ENCODE data around the gene PHF20.
"Not testable (repeated sequence)": the region's sequence is repeated elsewhere in the genome, so short reads cannot be mapped to it uniquely, and the experiment has no call there.

Gene PHF20

DNA sequence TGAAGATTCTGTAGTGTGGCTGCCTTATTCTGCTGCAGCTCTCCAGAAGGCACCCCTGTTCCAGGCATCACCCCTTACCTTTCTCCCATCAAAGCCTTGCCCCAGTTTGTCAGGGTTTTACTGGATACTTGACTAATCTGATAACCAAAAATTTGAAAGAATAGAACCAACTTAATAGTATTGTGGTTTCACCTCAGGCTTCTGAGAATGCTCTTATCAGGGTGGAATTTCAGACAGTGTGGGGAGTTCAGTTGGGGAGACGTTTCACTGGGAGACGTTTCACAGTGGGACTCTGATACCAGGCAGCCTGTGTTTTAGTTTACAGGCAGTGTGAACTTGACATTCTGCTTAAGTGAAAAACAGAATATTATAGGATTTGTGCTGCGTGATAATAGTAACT is 132.0 kb downstream of the PHF20 start:
- no peak for DNase-seq
- in situ Hi-C loops (cut with MboI; ENCODE audit: low pct_unique_long_range_greater_than_20kb, low sequenced_read_pairs): no loop called here

DNA sequence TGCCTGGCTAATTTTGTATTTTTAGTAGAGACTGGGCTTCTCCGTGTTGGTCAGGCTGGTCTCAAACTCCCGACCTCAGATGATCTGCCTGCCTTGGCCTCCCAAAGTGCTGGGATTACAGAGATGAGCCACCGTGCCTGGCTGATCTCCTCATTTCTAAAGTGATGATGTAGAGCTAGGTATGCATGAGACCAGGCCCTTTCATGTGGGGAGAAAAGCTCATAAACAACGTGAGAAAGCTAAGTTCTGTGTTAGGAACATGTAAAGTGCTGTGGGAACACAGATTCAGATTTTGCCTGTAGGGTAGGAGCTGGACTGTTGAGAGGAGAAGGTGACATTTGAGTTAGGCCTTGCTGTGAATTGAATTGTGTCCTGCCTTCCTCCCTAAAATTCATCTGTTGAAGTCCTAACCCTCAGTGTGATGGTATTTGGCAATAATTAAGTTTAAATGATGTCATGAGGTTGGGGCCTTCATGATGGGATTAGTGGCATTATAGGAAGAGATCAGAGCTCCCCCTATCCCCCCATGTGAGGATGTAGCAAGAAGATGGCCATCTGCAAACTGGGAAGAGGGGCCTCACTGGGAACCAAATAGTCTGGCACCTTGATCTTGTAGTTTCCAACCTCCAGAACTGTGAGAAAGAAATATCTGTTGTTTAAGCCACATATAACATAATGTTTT is 133.3 kb downstream of the PHF20 start:
- no peak for DNase-seq
- in situ Hi-C loops (cut with MboI; ENCODE audit: low pct_unique_long_range_greater_than_20kb, low sequenced_read_pairs): no loop called here

DNA sequence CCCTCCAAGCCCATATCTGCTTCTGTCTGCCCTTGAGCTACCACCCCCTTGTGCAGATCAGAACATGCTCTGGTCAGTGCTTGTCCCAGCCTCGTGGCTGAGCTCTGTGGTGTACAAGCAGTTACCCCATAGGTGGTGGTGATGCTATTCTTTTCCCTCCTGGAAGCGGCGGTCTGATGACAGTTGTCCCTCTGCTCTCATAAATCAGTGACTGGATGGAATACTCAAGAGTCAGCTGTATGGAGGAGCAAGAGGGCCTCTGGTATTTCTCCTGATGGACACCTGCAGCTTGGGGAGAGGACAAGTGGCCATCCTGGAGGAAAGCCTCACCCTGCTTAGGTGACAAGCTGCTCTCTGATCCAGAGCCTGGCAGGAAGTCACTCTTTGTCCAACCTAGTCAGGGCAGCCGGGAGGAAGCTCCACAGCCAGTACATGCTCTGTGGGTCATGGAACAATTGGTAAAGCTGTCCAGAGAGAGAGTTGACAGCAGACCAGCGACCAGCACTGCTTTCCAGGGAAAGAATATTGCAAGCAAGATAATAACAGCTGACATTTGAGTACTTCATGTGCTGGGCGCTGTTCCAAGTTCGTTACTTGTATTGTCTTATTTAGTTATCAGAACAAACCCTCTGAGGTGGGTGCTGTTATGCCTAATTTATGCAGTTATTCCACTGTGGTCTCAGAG is 135.3 kb downstream of the PHF20 start:
- no peak for DNase-seq
- in situ Hi-C loops (cut with MboI; ENCODE audit: low pct_unique_long_range_greater_than_20kb, low sequenced_read_pairs): no loop called here

DNA sequence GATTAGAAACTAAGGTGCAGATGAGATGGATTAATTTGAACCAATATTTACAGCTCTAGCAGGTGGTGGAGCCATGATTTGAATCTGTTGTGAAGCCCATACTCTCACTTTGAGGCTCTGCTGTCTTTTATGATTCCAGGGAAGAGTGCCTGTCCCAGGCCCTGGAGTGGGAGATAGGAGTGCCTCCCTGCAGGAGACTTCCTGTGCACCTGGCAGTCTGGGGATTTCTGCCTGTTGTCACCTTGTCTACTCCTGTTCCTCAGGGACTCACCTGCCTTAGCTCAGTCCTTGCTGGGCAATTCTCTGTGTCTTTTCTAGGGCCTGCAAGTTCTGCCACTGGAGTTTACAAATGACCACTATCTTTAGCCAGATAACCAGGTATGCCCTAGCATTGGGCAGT is 136.2 kb downstream of the PHF20 start:
- no peak for DNase-seq
- in situ Hi-C loops (cut with MboI; ENCODE audit: low pct_unique_long_range_greater_than_20kb, low sequenced_read_pairs): no loop called here

DNA sequence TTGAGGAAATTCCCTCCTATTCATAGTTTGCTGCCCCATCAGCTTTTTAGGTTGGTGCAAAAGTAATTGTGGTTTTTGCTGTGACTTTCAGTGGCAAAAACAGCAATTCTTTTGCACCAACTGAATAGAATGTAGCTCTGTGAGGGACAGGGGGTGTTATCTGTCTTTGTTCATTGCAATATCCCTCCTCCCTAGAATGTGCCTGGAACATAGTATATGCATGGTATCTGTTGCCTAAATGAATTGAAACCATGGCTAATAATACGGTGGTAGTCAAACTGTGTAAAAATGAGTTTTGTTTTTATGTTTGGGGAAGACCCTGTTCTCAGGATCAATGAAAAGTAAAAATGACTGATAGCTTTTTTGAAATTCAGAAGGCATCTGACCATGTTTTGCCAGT is 137.4 kb downstream of the PHF20 start:
- DNase-seq: no peak
- in situ Hi-C loops (cut with MboI; ENCODE audit: low pct_unique_long_range_greater_than_20kb, low sequenced_read_pairs): no loop called here

DNA sequence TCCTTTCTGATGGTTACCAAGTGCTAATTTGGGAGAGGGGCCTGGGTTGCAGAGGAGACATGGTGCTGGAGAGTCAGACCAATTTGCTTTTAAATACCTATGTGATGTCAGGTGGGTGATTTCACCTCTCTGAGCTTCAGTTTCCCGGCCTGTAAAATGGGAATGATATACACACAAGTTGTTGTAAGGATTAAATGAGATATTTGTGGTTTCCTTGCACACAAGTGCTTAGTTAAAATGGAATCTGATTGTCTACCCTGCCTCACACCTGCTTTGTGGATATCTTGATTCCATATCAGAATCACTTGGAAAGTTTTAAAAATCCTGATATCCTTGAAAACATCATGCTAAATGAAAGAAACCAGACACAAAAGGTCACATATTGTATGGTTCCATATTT is 138.0 kb downstream of the PHF20 start:
- in situ Hi-C loops (cut with MboI; ENCODE audit: low pct_unique_long_range_greater_than_20kb, low sequenced_read_pairs): no loop called here

DNA sequence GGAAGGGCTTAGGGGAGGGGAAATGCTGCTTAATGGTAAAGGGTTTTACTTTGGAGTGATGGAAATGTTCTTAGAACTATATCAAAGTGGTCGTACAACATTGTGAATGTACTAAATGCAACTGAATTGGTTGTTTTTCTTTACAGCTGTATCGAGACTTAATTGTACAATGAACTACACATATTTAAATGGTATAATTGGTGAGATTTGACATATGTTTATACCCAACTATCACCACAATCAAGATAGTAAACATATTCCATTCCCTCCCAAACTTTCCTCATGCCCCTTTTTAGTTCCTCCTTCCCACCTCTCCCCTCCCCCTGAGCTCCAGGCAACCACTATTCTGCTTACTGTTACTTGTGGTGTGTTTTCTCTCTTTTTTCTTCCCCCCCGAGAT is 138.4 kb downstream of the PHF20 start:
- no peak for DNase-seq
- in situ Hi-C loops (cut with MboI; ENCODE audit: low pct_unique_long_range_greater_than_20kb, low sequenced_read_pairs): no loop called here

More for the DNA sequence above, 138.0 kb downstream of the PHF20 start:
- no peak for DNase-seq

DNA sequence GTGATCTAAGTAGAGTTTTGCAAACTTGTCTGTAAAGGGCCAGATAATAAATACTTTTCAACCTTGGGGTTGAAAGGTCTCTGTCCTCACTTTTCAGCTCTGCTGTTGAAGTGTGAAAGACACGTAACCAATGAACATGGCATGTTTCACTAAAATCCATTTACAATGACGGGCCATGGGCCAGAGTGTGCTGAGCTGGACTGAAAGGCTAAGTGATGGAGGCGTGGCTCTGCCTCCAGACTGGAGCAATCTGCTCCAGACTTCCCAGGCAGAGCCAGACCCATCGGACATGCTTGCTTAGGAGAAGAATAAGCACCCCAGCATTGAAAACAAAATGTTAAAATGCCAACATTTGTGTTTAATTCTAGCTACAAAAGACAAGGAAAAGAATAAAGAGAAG is 141.1 kb downstream of the PHF20 start:
- DNase-seq: no peak
- in situ Hi-C loops (cut with MboI; ENCODE audit: low pct_unique_long_range_greater_than_20kb, low sequenced_read_pairs): no loop called here

DNA sequence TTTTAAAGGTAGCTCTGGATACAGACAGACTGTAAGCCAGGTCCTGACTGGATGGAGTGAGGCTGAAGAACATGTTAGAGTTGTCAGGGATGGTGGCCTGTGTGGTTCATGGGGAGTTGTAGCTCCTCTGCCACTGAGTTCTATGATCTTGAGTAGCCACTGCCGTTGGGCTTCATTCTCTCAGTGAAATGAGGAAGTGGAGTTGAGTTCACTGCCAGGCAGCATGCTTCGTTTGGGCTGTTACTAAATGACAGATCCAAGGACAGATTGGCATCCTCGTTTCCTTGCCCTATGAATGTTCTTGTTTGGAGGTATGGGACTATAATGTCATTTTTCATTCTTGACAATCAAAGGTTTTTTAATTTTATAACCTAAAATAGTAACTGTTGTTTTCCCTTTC is 145.3 kb downstream of the PHF20 start:
- in situ Hi-C loops (cut with MboI; ENCODE audit: low pct_unique_long_range_greater_than_20kb, low sequenced_read_pairs): no loop called here
- peak; percentile 66 for DNase-seq

DNA sequence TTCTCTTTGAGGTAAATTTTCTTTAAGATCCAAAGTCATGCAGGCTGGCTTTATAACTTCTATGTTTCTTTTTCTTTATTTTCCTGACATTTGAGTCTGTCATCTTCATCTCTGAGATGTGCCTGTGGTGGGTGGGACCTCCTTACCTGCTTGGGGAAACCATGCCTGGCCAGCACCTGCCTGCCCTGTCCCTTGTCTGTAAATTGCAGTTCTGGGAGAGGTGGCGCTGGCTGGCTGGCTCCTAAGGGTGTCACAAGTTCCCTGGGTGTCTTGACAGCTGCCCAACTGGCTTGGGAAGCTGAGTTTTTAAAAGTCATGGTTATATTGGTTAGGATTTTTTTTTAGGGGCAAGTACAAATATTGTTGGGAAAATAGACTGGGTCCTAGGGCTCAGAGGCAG is 146.2 kb downstream of the PHF20 start:
- in situ Hi-C loops (cut with MboI; ENCODE audit: low pct_unique_long_range_greater_than_20kb, low sequenced_read_pairs): no loop called here
- no peak for DNase-seq

DNA sequence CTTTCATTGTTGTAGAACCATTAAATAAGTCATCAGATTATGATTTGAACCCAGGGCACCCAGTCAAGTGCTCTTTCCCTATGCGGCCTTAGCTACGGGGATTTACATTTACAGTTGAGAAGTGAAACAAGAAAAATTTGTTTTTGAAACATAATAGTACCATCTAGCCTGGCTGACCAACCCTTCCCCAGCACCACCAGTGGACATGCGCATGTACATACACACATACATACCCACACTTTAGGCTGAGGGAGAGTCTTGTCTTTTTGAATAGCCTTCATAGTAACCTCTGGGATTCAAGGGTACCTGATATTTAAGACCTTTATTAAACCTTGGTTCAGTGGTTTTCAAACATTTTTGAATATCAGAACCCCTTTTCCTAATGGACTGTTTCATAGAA is 148.7 kb downstream of the PHF20 start:
- in situ Hi-C loops (cut with MboI; ENCODE audit: low pct_unique_long_range_greater_than_20kb, low sequenced_read_pairs): no loop called here
- DNase-seq: no peak

DNA sequence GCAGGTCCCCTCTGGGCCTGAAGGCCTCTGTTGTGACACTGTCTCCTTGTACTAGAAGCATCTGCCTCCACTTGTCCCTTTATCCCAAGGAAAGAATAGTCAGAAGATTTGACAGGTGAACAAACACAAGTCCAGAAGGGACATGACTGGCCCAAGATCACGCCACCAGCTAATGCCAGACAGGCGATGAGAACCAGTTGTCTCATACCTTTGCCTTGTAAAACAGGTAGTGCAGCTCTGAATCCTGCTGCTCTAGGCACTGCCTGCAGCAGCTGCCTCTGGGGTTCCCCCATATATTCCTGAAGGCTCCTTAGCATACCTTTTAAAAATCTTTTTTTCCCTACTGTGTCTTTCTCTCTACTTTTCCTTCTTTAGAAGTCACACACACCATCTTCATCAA is 157.5 kb downstream of the PHF20 start:
- in situ Hi-C loops (cut with MboI; ENCODE audit: low pct_unique_long_range_greater_than_20kb, low sequenced_read_pairs): no loop called here
- no peak for DNase-seq

DNA sequence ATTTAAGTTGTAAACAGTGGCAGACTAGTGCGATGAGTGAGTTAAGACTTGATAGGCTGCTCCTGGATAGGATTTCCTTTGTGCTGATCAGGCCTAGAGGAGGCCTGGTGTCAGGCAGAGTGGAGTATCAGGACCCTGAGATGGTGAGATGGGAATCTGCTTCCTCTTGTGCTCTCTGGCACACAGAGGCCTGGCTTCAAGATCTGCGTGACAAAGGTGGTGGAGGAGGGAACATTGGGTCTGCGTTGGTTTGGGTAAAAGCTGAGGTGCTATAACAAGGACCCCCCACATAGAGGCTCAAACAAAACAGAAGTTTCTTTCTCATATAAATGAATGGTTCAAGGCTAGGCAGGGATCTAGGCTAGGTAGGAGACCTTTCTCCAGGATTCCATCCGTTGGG is 162.2 kb downstream of the PHF20 start:
- DNase-seq: no peak
- in situ Hi-C loops (cut with MboI; ENCODE audit: low pct_unique_long_range_greater_than_20kb, low sequenced_read_pairs): no loop called here

DNA sequence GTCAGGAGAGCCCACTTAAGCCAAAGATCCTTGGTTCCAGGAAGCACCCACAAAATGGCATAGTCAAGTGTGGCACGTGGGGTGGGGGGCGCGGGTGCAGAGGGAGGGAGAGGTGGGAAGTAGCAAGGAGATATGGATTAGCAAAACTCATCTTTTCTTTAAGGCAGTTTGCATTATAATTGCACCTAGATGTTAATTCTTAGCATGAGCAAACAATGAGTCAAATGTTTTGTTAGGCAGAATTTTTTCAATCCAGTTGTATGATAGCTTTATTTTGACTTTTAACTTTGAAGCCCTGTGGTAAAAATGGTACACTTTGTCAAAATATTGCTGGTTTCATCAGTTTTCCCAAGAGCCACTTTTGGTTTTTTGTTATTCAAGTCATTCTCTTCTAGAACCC is 167.4 kb downstream of the PHF20 start:
- no peak for DNase-seq
- in situ Hi-C loops (cut with MboI; ENCODE audit: low pct_unique_long_range_greater_than_20kb, low sequenced_read_pairs): no loop called here

DNA sequence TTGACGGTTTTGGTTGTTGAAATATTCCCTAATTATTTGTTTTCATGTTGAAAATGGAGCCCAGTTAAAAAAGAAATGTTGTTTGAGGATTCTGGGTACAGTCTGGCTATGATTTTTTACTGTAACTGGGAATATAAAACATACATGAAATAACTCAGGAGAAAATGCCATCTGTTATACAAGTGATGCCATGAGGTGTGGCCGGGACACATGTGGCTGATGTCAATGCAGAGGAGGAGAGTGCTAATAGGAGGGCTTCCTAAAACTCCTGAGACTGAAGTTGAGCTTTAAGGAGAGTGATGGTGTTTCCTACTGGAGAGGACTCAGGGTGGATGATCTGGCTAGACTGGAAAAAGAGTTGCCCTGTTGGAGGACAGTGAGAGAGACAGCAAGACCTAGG is 169.8 kb downstream of the PHF20 start:
- in situ Hi-C loops (cut with MboI; ENCODE audit: low pct_unique_long_range_greater_than_20kb, low sequenced_read_pairs): no loop called here
- DNase-seq: no peak

DNA sequence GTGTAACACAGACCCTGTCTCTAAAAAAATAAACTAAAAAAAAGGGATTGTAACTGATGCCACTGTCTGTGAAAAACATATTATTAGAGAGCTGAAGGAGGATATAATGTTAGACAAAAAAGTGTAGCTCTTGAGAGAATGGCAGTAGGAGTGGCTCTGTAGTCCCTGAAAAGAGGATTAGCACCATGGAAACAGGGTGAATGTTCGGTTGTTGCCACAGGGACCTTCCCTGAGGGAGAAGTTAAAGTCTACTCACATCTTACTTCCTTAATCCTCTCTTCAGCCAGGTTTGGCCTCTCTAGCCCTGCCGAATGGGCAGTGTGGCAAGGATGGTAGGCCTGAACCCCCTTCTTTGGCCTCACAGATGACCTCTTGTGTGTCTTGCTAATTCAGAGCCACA is 170.4 kb downstream of the PHF20 start:
- in situ Hi-C loops (cut with MboI; ENCODE audit: low pct_unique_long_range_greater_than_20kb, low sequenced_read_pairs): no loop called here
- peak; percentile 19 for DNase-seq

DNA sequence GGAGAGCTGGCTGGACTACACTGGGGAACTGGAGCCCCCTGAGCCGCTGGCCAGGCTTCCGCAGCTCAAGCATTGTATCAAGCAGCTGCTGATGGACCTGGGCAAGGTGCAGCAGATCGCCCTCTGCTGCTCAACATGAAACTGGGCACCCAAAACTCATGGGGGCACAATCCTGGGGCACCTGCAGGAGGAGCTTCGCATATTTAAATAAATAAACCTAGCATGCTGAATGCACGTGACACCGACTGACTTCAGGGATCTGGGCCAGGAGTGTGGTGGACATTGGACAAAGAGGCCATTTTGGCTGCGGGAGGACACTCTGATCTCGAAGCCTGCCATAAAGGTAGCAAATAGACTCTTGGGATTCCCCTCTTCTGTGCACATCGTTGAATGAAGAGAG is 175.7 kb downstream of the PHF20 start:
- peak; percentile 53 for DNase-seq
- in situ Hi-C loops (cut with MboI; ENCODE audit: low pct_unique_long_range_greater_than_20kb, low sequenced_read_pairs): no loop called here

DNA sequence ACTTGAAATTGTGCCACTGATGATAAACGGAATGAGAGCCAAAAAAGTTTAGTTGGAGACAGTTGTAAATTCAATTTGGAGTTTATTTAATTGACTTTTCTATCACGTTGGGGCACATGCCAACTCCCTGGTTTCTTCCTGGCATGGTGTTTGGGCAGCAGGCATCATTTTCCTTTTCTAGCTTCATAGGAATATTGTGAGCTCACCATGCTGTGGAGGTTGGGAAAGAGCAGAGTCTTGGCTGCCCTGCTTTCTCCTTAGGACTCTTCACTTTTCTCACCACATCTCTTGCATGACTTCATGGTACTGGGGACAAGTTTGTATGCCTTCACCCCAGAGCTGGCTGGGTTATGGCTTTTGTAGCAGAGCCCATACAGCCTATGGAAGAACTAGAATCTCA is 176.1 kb downstream of the PHF20 start:
- no peak for DNase-seq
- in situ Hi-C loops (cut with MboI; ENCODE audit: low pct_unique_long_range_greater_than_20kb, low sequenced_read_pairs): no loop called here

DNA sequence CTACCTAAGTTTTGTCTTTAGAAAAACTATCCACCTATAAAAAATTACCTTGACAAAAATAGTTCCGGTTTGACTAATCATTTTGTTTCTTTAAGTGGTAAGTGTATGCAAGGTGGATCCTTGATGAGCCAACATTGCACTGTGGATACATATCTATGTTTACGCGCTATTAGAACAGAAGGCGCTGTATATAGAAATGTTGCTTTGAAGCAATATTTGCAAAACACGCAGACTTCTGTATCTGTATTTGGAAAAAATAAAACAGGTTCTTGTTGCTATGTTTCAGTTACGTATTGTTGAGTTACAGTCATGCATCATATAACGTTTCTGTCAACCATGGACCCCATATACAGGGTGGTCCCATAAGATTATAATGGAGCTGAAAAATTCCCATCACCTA is 178.3 kb downstream of the PHF20 start:
- DNase-seq: no peak
- in situ Hi-C loops (cut with MboI; ENCODE audit: low pct_unique_long_range_greater_than_20kb, low sequenced_read_pairs): no loop called here

DNA sequence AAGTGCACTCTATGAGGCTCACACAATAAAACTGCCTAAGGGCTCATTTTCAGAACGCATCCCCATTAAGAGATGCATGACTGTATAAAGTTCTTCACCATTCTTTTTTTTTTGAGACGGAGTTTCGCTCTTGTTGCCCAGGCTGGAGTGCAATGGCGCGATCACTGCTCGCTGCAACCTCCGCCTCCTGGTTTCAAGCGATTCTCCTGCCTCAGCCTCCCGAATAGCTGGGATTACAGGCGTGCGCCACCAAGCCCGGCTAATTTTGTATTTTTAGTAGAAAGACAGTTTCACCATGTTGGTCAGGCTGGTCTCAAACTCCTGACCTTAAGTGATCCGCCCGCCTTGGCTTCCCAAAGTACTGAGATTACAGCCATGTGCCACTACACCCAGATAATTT is 180.3 kb downstream of the PHF20 start:
- in situ Hi-C loops (cut with MboI; ENCODE audit: low pct_unique_long_range_greater_than_20kb, low sequenced_read_pairs); DNase-seq: not testable (repeated sequence)
